Tibial artery (tissue), 4 donors: ENCODE results near the gene SLC22A3.
"Not testable (repeated sequence)": the region's sequence is repeated elsewhere in the genome, so short reads cannot be mapped to it uniquely, and the experiment has no call there.

Experiments
- DNase-seq, 2 donors: peaks; one replicate each; pipeline ENCODE4 v3.0.0-alpha.2; 2019
- H3K27ac ChIP-seq, 2 donors: fragments of 200-600 bp; sonication (generic) in 1 of 2; 1 replicate in 1 of 2; 2 replicates in 1 of 2; pipeline ENCODE4 v1.5.1; 2018 to 2019; ENCODE audit warnings: mild to moderate bottlenecking in 1 of 2
- H3K27me3 ChIP-seq, 2 donors: fragments of 200-600 bp; sonication (generic) in 1 of 2; one replicate each; pipeline versions ENCODE4 v1.5.1 to v1.6.0; 2016 to 2019
- H3K36me3 ChIP-seq, 3 donors: fragments of 200-600 bp; sonication (generic) in 2 of 3; one replicate each; pipeline ENCODE4 v1.5.1; 2016 to 2019; ENCODE audit warnings: mild to moderate bottlenecking in 2 of 3
- H3K4me1 ChIP-seq, 4 donors: fragments of 200-600 bp; sonication (generic) in 2 of 4; 1 replicate in 3 of 4; 2 replicates in 1 of 4; pipeline ENCODE4 v1.5.1; 2016 to 2019
- H3K4me3 ChIP-seq, 2 donors: fragments of 200-600 bp; sonication (generic) in 1 of 2; 1 replicate in 1 of 2; 2 replicates in 1 of 2; pipeline ENCODE4 v1.5.1; 2018 to 2019; ENCODE audit warnings: mild to moderate bottlenecking in 2 of 2
- H3K9me3 ChIP-seq, 3 donors: fragments of 200-600 bp; sonication (generic) in 1 of 3; one replicate each; pipeline ENCODE4 v1.5.1; 2016 to 2019
- intact Hi-C: fragments of 100-400 bp; cut with DNase I; formaldehyde crosslinking; loops from one replicate; pipeline ENCODE4 v1.15.0; 2023; ENCODE audit warnings: low total_unique reads
- TF ChIP-seq, protein P1 (sequence below), 2 experiments: fragments of 200-600 bp in 1 of 2; fragments of 450-650 bp in 1 of 2; IDR thresholded peaks; one replicate each; pipeline ENCODE4 v1.5.1; 2017 to 2019; ENCODE audit warnings: antibody characterized with exemption in 2 of 2, mild to moderate bottlenecking in 1 of 2, moderate library complexity in 1 of 2

Gene SLC22A3

DNA sequence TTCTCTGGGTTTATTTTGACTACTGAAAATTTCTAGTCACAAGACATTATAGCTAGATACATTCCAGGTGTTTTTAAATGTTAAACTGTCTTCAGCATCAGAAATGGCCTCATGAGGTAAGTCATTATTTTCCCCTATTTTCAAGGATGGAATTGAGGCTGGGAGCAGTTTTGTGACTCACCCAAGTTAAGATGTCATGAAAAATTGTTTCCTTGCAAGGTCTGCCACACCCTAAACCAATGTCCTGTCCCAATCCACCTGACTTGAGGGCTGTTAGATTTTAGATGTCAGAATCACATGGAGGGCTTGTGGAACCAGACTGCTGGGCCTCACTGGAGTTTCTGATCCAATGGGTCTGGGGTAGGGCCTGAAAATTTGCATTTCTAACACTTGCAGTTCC lies 16.9 kb downstream of the SLC22A3 start:
- Histone ChIP-seq H3K27me3 (no peaks in the 10 kb centered on the region), H3K36me3 (no peaks in the 10 kb centered on the region), H3K27ac (no peak overlapping the region), H3K4me3 (no peak overlapping the region), H3K9me3 (no peaks in the 10 kb centered on the region), H3K4me1 (peaks cover 0 to 41% (median 6%) of the 10 kb centered on the region in 4 donors)
- no peak for DNase-seq
- TF ChIP-seq, protein P1, sequence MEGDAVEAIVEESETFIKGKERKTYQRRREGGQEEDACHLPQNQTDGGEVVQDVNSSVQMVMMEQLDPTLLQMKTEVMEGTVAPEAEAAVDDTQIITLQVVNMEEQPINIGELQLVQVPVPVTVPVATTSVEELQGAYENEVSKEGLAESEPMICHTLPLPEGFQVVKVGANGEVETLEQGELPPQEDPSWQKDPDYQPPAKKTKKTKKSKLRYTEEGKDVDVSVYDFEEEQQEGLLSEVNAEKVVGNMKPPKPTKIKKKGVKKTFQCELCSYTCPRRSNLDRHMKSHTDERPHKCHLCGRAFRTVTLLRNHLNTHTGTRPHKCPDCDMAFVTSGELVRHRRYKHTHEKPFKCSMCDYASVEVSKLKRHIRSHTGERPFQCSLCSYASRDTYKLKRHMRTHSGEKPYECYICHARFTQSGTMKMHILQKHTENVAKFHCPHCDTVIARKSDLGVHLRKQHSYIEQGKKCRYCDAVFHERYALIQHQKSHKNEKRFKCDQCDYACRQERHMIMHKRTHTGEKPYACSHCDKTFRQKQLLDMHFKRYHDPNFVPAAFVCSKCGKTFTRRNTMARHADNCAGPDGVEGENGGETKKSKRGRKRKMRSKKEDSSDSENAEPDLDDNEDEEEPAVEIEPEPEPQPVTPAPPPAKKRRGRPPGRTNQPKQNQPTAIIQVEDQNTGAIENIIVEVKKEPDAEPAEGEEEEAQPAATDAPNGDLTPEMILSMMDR (IDR thresholded peaks at IDR 0.05), result no peak
- intact Hi-C loops, result no loop called here

GRCh38 chr6:160367798-160368547 lies 19.8 kb downstream of the SLC22A3 start:
- no peaks in the 10 kb centered on the region for H3K9me3 ChIP-seq
- H3K36me3 ChIP-seq, result no peaks in the 10 kb centered on the region
- intact Hi-C loops, result no loop called here
- no peak overlapping the region for H3K27ac ChIP-seq
- H3K4me3 ChIP-seq, result no peak overlapping the region
- no peaks in the 10 kb centered on the region for H3K27me3 ChIP-seq
- peaks cover 0 to 21% (median 0%) of the 10 kb centered on the region in 4 donors for H3K4me1 ChIP-seq
- DNase-seq, result no peak
- TF ChIP-seq, protein P1 (IDR thresholded peaks at IDR 0.05), result no peak

DNA sequence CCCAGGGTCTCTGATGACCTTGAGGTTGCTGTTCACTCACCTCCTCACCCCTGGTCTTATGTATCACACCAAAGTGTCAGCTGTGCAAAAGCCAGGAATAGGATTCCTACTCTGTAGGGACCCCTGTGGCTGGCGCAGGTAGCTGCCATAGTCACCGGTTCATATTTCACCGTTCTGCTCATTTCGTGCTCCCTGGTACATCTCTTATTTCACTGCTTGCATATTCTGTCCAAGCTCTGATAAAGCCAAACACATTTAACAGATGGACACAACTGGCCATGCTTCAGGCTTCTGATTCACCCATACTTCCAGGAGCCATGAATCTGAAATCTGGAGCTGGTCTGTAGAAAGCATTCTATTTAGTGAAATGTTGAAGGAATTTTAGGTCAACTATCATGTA lies 20.5 kb downstream of the SLC22A3 start:
- Histone ChIP-seq H3K27me3 (no peaks in the 10 kb centered on the region), H3K4me1 (peaks cover 0 to 22% (median 0%) of the 10 kb centered on the region in 4 donors), H3K36me3 (no peaks in the 10 kb centered on the region), H3K9me3 (no peaks in the 10 kb centered on the region), H3K4me3 (no peak overlapping the region), H3K27ac (no peak overlapping the region)
- intact Hi-C loops, result no loop called here
- TF ChIP-seq, protein P1 (IDR thresholded peaks at IDR 0.05), result no peak
- DNase-seq, result no peak

- H3K4me3 ChIP-seq, intact Hi-C loops, H3K36me3 ChIP-seq, H3K27me3 ChIP-seq, DNase-seq, H3K9me3 ChIP-seq: not testable (repeated sequence)
- peaks cover 0 to 63% (median 24%) of the 10 kb centered on the region in 4 donors for H3K4me1 ChIP-seq
- peak overlapping the region; percentile 72 to 73 for H3K27ac ChIP-seq
Observed at GRCh38 chr6:160373601-160374000, 25.4 kb downstream of the SLC22A3 start.

- TF ChIP-seq, protein P1 (IDR thresholded peaks at IDR 0.05), result no peak
- no peak for DNase-seq
- Histone ChIP-seq H3K4me1 (peaks cover 0 to 77% (median 32%) of the 10 kb centered on the region in 4 donors), H3K4me3 (no peak overlapping the region), H3K27me3 (no peaks in the 10 kb centered on the region), H3K36me3 (no peaks in the 10 kb centered on the region), H3K9me3 (no peaks in the 10 kb centered on the region), H3K27ac (peak overlapping the region; percentile 72 to 73)
- intact Hi-C loops, result no loop called here
Observed at GRCh38 chr6:160374836-160375560, 26.8 kb downstream of the SLC22A3 start.

GRCh38 chr6:160375561-160375949 lies 27.4 kb downstream of the SLC22A3 start:
- Histone ChIP-seq H3K27me3 (no peaks in the 10 kb centered on the region), H3K4me1 (peaks cover 0 to 80% (median 32%) of the 10 kb centered on the region in 4 donors), H3K9me3 (no peaks in the 10 kb centered on the region), H3K36me3 (no peaks in the 10 kb centered on the region), H3K4me3 (no peak overlapping the region), H3K27ac (peak overlapping the region; percentile 72 to 73)
- TF ChIP-seq, protein P1 (IDR thresholded peaks at IDR 0.05), result no peak
- DNase-seq, result no peak
- intact Hi-C loops, result no loop called here
